NCI-H1105 (cell line): ENCODE data around the gene P3H1.

Experiments used
- DNase-seq: peaks from one replicate; lab custom pipeline; 2025; lab: John Stamatoyannopoulos, UW

The P3H1 gene

DNA sequence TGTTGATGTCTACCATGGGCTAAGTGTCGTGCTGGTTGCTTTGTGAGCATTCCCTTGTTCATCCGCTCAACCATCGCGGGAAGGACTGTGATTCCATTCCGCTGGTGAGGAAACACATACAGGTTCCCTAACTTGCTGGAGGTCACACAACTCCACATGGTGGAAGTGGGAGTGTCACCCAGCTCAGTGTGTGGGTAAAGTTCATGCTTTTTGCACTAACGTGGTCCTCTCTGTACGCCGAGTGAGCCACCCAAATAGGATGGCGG, 22.7 kb downstream of the P3H1 start:
- no peak for DNase-seq

DNA sequence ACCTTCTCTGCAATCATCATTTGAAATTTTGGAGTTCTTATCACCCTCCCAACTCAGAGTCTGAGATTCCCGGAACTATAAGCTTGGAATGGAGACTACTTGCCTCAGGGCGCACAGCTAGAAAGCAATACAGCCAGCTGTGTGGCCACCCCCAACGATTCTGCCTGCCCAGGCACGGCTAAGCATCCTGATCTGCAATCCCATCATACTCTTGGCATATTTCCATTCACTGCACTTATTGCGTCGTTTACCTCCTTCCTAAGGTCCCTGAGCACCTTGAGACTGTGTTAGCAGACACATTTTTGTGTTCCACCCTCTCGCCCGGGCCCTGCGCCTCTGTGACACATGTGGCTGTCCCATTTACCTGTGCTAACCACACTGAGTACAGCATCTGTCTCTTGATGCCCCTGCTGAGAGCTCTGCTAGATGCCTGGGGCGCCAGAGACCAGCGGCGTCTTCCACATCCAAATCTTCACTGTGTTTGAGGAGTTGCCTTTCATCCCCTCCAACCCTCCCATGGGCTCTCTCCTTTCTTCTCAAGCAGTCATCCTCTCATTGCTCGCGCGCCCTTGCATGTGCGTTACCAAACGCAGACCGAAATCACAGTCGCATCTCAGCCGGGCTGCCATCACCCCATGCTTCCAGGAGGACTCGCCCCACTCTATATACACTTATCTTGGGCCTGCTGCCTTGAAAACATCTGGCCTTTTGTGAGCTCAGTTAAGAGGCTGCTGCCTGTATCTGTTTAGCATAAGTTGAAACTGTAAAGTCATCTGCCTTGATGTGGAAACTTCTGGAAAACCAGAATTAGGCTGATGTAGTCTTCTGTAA, 23.3 kb downstream of the P3H1 start:
- DNase-seq, result peak; percentile 11

DNA sequence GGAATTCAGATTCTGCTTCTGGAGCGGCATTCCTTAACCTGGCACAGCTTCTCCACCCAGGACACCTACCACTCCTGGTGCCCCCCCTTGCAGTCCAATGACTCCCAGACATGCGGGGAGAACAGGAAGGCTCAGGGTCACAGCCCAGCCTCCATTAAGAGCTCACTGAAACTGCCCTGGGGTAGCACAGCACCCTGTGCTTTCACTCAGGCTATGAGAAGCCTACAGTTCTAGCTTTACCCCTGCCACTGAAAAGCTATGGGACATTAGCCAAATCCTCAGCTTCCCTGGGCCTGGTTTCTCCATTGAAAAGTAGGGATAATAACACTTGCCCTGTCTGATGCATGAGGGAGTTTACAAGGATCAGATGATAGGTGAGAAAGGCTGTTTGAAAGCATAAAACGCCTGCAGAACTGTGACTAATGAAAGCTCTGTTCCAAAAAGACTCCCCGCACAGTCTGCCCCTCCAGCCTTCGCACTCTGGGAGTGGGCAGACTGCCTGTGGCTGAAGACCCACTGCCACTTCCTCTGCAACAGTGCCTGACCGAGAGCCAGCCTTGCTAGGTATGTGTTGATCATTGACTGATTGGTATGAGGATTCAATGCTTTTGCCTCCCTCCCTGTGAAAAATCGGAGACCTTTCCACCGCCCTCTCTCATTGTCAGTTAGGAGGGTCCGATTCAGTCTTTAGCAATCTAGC, 24.1 kb downstream of the P3H1 start:
- DNase-seq, result no peak

DNA sequence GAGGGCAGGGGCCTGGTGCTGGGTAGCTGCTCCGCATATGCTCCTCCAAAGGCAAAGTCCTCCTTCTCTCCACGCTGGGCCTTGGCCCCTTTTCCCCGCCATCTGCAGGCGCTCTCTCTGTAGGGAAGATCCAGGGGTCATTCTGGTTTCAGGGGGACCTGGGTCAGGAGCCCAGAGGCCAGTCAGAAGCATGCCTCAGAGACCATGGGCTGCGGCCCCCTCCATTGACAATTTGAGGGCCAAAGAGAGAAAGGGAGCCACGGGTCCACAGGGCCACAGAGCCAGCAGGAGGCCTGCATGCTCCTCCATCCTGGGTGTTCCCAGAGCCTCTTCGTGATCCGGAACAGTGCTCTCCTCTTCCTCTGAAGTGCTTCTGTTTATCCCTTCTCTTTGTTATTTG, 24.7 kb downstream of the P3H1 start:
- no peak for DNase-seq

DNA sequence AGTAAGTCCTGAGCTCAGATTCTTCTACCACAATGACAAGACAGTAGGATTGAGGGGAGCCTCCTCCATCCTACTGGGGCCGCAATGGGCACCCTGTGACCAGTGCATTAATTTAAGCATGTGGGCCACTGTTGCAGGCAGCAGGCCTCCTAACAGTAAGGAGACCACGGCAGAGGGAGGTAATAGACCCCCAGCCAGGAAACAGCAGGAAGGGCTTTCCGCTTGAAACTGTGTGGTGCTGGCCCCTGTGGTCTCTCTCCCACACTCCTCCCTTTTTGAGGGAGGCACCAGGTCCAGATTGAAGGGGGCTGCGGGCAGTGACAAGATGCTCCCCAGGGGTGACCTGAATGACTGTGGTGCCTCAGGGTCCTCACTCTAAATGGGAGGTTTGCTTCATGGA, 25.1 kb downstream of the P3H1 start:
- DNase-seq, result no peak

DNA sequence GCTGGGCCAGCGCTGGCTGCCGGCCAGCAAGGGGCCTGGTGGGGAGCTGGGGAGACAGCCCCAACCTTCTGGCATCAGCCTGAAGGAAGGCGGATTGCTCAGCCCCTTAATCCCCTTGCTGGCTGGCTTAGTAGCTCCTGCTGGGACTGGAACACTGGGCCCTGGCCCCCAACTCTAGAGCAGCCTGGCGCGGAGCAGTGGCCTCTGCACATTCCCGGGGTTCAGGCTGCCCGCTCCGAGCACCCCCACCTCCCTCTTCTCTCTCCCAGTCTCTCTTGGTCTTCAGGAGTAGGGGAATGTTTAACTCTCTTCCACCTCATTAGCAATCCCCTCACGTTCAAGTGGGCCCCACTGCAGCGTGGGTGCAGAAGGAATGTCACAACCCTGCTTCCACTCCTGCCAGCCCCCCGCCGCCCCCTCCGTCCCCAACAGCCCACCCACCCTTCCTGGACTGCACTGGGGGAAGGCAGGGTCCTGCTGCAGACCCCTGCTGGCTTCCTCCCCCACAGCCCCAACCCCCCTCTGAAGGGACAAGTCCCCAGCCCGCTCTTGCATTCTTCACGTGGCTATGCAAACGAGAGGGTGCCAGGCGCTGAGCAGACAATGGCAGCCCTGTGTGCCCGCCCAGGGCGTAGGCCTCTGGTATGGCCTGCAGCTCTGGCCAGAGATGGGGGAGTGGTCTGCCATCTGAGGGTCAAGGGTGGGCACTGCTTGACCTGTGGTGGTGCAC, 25.8 kb downstream of the P3H1 start:
- DNase-seq, result no peak

DNA sequence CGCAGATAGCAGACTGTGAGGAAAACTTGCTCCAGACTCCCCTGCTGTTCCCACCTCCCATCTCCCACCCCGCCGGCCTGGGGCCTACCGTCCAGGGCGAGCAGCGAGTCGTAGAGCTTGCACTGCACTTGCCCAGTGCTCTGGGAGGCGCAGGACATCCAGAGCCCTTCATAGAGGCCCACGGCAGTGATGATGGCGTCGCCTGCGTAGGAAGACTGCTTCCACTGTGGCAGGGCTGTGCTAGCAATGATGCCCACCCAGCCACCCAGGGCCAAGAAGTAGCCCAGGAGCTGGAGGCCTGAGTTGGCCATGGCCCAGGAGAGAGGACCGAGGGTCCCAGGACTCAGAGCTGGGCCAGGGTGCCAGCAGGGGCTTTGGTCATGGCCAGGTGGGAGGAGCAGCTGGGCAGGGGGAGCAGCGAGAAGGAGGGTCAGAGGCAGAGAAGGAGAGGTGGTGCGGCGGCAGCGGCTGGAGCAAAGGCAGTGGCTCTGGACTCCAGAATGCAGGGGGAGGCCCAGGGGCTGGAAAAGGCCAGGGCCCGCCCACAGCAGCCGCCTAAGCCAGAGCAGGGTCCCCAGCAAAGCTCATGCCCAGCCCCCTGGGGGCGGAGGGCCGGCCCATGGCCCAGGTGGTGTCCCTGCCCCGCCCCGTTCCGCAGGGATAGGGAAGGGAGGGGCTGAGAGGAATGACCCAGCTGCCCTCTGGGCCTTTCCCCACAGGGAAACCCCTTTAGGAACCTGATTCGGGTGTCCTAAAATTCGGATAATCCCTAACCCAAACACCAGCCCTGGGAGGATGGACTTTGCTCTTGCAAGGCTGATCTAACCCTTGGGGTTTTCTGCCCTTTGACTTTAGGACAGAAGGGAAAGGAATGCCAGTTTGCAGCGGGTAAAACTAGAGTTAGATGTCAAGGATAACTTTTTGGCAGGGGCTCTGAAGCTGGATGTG, 26.8 kb downstream of the P3H1 start, which contains the start of gene CLDN19:
Gene CLDN19, minus strand, starts transcription at position 484 of the 948 bp plus-strand sequence. Its CDS starts 173 bp downstream, at position 311.
- no peak for DNase-seq

DNA sequence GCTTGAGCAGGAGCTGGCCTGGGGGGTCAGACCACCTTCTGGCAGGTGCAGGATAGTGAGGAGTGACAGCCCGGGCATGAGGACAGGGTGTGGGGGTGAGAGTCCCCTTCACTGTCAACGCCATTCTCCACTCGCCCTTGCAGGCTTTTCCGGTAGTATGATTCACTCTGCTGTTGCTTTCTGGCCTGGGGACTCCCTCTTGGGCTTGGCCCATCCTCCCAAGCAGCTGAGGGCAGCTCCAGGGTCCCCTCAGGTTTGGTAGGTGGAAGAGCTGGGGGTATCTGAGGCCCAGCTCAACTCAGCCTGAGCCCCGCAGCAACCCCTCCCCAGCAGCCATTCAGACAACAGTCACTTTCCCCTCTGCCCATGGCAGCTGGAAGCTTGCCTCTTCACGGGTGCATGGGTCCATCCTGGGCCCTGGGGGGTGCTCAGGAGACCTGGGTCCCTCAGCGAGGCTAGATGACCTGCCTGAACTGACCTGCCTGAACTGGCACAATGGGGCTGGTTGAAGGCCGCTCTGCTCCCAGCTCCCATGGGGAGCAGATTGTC, 28.1 kb downstream of the P3H1 start:
- no peak for DNase-seq

DNA sequence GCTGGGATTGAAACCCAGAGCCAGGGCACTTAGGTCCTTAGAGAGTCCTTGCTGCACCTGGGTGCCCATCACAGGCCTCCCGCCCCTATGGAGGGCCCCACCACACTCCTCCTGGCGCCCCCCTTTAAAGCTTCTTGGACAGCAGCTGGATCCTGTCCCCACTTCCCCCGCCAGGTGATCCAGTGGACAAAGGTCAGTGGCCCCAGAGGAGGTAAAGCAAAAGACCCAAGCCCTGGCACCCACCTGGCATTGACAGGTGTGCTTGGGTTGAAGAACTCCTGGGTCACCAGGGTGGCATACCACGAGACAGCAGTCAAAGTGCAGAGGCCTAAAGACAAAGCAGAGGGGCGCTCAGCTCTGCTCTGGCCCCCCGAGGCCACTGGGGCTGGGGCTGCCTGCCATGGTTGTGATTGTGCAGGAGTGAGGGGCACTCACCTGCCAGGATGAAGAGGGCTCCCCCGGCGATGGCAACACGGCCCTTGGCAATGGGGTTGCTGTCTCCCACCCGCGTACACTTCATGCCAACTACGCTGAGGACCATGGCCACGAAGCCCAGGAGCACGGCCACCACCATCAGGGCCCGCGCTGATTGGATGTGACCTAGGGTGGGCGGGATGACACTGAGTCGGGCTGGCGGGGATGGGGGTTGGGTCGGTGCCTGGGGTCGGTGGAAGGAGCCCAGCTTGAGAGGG, 28.7 kb downstream of the P3H1 start:
- DNase-seq, result no peak

DNA sequence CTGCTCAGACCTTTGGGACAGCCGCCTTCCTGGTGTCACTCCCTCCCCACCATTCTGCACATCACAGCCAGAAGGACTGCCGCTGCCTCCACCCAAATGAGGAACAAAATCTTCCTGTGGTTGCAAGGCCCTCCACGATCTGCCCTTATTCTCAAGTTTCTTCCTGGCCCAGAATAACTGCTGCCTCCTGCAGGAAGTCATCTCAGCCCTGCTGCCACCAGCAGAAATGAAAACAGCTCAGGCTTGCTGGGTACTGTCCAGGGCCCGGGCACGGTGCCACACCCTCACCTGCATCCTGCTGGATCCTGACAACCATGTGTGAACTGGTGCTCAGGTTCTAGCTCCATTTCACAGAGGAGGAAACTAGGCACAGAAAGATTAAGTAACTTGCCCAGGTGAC, 29.6 kb downstream of the P3H1 start:
- no peak for DNase-seq

DNA sequence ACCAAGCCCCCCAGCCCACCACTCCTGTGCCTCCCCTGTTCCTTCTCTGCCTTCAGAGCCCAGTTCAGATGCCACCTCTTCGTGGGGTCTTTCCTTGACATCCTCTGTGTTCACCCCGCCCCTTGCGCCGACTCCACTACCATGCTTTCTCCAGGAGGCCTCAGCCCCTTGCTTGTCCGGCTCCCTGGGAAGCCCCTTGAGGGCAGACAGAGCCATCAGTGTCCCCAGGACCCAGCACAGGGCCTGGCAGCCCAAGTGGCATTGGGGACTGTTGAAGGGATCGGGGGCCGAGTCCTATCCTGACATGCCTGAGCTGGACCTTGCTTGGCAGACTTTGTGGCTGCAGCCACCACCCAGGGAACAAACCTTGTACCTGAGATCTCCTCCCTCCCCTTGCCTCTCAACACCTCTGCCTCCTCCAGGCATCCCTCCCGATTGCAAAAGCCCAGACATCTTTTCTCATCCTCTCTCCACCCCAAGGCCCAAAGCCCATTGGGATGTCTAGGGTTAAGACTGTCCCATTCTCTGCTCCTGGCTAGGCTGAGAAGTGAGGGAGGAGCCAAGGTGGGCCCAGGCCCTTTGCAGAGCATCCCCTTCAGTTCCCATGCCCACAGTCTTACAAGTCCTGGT, 30.1 kb downstream of the P3H1 start:
- DNase-seq, result no peak

DNA sequence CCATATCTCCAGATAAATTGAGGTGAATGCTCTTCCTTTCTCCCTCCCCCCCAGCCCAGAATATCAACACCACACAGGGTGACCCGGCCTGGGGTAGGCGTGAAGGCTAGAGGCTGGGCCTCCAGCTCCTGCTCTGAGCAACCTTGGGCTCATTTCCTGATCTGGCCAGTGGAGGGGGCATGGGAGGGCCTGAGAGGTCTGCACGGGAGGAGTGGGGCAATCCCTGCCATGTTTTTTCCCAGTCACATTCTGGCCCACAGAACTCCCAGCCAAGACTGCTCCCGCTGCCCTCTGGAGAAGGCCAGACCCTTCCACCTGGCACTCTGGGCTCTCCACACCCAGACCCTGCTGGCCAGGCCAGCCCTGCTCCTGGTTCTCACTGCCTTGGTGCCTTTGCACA, 30.7 kb downstream of the P3H1 start:
- no peak for DNase-seq

DNA sequence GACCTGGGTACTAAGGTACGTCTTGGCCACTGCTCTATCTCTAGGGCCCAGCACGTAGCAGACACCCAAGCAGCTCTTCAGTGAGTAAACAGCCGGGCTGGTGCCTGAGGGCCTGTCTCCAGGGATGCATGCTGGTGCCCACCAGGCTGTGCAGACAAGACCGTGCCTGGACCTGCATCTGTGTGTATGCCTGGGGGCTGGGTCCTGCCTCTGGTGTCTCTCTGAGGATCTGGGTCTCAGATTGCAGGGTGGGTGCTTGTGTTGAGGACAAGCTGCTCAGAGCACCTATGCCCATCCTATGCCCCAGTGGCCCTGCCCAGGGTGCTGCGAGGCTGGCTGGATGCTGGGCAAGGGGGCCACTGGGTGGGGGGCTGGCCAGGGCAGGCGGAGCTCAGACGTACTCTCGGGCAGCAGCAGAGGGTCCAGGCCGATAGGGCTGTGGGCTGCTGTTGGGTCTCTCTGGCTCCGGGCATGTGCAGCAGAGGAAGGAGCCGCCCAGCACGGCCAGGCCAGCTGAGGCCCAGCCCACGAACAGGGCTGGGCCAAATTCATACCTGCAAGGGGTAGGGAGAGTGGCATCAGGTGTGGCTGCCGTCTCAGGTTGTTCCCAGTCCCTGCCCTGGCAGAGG, 31.2 kb downstream of the P3H1 start:
- DNase-seq, result no peak

DNA sequence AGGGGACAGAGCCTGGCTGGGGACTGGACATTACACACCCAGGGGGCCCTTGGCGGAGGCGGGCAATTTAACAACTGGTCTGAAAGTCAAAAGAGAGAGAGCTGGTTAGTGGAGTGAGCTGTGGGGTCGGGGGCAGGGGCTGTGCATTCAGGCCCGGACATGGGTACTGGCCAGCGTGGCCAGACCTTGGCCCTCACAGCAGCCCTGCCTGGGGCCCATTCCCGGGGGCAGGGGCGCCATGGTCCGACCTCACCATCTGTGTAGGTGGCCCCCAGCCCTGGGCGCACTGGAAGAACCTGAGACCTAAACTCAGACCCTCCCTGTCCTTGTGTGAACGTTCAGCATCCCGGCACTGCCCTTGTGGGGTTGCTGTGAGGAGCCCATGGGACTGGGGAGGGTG, 31.8 kb downstream of the P3H1 start:
- DNase-seq, result no peak

DNA sequence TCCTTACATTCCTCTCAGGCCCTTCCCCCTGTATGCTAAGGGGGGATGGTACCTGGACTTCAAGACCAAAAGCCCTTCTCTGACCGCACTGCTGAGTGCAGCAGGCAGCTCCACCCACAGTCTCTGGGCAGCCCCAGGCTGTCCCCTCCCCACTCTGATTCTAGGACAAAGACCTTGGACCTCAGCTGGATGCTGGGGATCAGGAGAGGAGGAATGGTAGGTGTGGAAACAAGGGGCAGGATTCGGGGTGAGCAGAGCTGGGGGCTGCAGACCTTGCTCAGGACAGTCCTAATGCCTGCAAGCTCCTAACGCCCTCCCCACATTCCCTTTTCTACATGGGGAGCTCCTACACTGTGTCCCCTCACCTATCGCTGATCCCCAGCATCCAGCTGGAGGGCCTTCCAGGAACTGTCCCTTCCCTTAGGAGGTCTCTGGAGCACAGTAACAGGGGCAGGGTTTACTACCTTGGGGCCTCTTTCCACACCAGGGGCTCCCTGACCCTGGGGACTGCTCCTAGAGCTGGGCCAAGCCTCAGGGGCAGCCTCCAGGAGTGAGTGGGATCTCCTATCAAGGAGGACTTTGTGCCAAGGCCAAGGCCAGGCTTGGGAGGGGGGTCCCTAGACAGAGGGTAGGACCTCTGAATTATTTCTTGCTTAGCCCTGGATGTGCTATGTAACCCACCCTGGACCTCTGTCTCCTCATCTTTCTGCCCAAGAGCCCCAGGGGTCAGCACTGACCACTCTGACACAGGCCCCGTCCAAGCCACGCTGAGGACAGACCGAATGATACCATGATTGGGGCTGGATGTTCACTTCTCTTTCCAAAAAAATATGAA, 32.4 kb downstream of the P3H1 start:
- no peak for DNase-seq

DNA sequence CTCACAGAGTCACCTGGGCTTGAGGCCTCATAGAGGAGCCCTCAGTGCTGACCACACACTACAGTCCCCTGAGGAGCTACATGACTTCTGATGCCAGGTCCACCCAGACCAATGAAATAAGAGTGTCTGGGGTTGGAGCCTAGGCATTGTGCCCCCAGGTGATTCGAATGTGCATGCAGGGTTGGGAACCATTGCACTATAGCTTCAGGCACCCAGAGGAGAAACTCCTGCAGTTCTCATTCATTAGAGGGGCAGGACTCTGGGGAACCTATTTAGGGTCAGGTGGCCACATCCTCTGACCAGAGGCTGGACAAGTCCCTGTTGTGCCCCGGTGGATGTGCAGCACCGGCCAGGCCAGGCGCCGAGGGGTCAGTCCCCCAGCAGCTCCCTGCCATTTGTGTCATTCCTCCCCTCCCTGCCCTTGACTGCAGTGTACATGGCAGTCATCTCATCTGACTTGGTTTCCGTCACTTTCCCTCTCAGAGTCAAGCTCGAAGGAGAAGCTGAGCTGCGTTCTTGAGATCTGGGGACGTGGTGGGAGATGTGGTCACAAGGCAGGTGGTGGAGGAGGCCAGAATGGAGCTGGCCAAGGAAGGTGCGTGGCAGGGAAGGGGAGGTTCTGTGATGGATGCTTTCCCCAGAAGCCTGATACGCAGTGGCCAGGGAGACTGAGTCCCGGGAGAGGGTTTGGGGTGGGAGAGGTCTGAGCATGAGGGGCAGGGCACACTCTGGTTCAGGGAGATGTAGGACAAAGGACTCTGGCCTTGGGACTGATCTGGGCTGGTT, 33.2 kb downstream of the P3H1 start:
- DNase-seq, result no peak

DNA sequence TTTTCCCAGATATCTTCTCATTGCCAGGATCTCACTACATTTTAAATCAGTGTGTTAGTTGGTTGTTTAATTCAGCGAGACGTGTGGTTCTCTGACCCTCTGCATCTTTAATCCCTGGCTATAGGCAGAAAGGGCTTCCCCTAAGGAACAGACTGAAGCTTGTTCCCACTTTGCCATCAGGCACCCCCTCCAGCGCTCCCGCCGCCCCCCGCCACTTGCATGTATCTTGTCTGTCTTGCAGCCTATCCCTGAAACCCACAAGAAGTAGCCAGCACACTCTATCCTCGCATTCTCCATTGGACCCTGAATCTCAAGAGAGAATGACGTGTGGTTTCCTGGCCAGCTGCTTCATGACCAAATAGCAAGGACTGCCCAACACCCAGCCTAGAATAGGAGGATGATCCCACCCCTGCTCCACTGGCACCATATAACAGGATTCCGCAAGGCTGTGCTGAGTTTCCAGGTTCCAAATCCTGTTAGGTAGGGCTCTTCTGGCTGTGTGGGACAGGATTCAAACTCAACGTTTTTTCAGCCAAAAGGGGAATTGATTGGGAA, 34.6 kb downstream of the P3H1 start:
- DNase-seq, result no peak

DNA sequence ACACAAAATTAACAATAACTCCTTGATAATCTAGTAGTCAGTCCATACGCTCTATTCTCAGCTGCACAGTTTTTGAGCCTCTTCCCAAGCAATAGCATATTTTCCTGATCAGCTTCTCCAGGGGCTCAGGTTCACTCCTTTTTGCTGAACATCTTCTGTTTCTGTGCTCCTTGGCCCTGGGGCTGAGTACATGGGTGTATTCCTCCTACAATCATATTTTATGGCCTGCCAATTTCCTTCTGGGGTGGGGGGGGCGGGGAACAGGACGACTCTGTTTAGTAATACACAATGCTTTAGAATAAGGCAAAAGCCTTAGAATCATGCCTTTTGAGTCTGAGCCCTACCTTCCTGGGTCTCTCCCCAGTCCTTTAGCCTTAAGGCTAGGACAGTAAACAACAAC, 35.2 kb downstream of the P3H1 start:
- no peak for DNase-seq
